Mammary epithelial cell (primary cell): Measurements from ENCODE around the gene ZNF213.

Experiments
- CTCF ChIP-seq, 2 donors: IDR thresholded peaks in 1 of 2; conservative IDR thresholded peaks in 1 of 2; 2 replicates each; pipeline ENCODE4 v1.5.1; 2011 to 2012; ENCODE audit warnings: inconsistent platforms in 2 of 2, low read length in 2 of 2, mild to moderate bottlenecking in 2 of 2, control low read depth in 1 of 2, low read depth in 1 of 2; ENCODE audit not compliant: insufficient read depth in 1 of 2; ENCODE audit errors: extremely low read depth in 1 of 2
- EZH2 ChIP-seq: IDR thresholded peaks from 2 replicates; pipeline ENCODE4 v1.6.1; 2012; ENCODE audit warnings: low read length, inconsistent platforms, borderline replicate concordance

DNA sequence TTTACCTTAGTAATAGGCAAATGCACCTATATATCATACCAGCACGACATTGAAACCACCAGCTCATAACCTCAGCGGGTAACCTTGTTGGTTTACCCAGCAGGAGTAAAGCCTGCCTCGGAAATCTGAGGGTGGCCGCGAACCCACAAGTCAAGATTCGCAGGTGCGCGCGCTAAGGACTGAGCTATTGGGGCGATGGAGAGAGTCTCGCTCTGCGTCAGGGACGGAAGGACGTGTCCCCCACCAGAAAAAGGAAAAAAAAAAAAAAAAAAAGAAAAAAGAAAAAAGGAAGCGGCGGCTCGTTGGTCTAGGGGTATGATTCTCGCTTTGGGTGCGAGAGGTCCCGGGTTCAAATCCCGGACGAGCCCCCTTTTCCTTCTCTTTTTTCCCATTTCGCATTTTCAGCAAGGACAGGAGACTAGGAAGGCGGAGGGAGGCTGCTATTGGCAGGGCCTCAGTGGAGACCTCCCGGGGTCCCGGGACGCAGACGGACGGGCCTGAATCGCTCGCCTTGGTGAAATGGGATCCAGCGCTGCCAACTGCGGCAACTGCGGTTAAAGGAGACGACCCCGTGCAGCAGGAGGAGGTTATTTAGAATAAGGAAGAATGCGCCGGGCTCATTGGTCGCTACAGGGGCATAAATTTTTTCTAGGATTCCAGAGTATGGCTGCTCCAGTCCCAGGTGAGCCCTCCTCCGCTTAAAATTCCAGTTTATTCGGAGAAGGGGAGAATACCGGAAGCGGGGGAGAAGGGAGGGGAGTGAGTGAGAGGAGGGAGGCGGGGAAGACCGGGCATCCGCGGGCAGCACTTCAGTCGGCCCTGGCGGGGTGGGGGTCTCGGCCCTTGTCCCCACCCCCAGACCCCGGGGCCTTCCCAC lies 53.2 kb downstream of the ZNF213 start, which contains the start of gene OR1F1:
- TF ChIP-seq CTCF (conservative IDR thresholded peaks at IDR 0.05 in 1 of 2, IDR thresholded peaks at IDR 0.05 in 1 of 2; ENCODE audit: extremely low read depth in 1 of 2, insufficient read depth in 1 of 2, low read depth in 1 of 2, low read length in 2 of 2): no peak
- no peak for TF ChIP-seq EZH2
